ENCODE results near the gene CTIF.

Gene CTIF

DNA sequence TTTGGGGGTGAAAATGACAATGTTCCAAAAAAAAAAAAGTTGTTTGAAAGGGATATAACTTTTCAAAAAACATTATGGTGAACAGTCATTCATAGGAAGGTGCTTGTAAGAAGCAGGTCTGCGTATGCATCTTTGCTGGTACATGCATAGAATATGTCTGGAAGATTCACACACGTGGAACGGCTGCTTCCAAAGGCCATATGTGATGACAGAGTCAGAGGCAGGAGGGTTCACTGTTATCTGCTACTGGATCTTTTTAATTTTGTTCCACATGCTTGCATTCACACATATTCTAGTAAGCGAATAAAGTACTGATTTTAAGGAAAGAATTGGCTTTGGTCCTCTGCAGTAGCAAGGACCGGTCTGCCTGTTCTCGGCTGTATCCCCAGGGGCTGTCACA lies 218.5 kb downstream of the CTIF start:
- no peak for DNase-seq

DNA sequence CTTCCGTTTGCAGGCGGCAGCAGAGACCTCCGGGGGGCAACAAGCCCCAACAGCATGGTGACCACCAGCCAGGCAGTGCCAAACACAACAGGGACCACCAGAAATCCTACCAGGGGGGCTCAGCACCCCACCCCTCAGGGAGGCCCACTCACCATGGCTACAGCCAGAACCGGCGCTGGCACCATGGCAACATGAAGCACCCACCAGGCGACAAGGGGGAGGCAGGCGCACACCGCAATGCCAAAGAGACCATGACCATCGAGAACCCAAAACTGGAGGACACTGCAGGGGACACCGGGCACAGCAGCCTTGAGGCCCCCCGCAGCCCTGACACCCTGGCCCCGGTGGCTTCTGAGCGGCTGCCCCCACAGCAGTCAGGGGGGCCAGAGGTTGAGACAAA lies 219.1 kb downstream of the CTIF start:
- DNase-seq, result no peak

DNA sequence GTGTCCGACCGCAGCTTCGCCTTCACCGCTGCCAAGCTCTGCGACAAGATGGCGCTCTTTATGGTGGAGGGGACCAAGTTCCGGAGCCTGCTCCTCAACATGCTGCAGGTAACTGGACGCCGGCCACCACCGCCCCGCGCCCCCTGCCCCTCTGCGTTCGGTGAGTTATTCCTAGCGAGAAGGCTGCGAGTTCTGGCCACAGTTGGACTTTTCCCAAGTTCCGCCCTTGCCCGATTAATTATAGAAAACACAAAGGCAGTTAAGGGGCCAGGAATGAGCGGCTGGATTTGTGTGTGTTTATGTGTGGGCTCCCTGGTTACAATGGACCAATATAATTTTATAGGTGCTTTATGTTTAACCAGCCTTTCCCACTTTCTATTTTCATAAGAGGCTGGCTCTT lies 222.8 kb downstream of the CTIF start:
- DNase-seq, result no peak

DNA sequence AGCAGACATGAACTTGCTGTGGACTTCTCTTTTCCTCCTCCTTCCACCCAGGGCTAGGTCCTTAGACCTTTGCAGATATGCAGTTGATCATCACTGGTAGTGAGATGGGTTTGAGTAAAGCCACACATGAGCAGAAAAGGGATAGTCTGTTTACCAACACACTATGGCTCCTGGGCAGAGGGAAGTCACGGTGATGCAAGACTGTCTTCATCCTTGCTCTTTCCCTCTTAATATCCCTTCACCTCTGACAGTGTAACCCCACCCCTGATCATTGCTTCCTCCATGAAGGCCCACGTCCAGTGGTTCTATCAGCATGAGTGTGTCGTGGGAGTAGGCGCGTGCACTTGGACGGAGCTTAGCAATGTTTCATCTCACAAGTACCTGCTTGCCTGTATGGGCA lies 223.2 kb downstream of the CTIF start:
- no peak for DNase-seq

DNA sequence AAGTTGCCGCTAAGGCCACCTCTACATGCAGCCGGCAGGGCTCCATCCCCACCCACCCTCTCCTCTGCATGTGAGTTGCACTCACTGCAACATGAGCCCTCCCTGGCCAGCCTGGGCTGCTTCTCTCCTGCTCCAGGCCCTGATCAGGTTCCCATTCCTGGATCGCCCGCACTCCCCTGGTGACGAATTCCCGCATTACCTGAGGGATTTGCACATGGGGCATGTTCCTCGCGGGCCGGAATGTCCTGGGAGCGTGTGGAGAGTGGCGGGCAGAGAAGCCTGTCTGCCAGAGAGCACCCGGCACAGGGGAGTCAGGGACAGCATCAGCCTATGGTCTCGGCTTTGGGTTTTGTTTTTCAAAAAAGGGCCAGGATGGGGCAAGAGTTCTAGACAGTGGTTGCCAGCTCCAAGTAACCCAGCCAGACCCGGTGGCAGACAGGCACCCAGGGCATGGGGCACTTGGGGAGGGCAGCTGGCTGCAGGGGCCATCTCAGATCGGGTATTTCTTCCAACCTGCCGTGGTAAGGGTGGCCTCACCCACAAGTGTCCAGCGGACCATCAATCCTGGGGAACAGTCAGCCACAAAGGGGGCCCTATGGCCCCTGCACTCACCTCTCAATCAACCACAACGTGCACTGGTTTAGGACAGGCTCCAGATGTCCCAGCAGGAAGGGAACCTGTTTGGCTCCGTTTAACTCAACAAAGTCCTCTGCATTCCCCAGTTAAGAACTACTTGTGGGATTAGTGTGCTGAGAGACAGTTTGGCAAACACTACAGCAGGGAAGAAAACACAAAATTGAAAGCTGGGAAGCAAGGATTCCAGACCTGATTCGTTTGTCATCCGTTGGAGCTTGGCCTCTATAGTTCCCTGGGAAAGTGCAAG lies 224.2 kb downstream of the CTIF start:
- no peak for DNase-seq

DNA sequence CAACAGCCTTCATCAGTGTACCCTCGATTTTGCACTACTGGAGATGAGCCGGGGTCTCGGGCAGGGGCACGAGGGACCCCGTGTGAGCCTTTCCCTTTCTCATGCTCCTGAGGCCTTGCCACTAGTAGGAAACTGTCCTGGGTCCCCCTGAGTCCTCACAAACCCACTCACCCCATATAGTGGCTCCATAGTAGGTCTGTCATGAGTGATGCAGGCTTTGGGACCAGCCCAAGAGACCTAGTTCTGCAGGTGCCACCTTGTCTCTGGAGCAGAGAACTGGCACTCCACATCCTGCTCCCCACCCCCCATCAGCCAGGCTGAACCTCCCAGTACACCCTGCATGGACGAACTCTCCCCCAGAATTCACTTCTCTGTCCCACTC lies 224.9 kb downstream of the CTIF start:
- DNase-seq, result no peak

DNA sequence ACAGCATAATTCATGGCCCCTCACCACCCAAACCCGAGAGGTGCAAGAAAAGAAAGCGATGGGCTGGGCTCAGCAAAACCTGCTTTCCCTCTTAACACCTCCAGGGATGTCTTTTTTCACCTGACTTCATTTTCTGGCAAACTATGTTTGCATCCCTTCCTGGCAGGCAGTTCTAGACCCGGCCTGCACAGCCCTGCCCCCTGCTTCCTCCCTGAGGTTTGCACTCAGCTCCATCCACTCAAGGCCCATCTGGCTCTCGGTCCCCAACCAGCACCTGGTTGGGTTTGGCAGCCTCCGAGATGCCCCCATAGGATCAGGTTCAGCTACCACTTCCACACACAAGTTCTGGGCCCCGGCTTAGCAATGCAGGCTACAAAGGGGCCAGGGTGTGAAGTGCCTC lies 226.2 kb downstream of the CTIF start:
- DNase-seq, result no peak

DNA sequence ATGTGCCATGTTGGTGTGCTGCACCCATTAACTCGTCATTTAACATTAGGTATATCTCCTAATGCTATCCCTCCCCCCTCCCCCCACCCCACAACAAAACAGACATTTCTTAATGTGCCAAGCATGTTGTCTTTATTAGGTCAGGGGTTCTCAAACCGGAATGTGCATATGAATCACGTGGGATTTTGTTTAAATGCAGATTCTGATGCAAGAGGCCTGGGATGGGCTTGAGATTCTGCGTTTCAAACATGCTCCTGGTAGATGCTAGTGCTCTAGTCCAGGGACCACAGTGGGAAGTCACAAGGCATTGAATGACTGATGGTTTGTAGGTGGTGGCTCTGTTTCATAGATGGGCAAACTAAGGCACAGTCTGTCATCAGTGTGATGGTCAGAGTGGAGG lies 227.2 kb downstream of the CTIF start:
- DNase-seq, result peak; percentile 47

DNA sequence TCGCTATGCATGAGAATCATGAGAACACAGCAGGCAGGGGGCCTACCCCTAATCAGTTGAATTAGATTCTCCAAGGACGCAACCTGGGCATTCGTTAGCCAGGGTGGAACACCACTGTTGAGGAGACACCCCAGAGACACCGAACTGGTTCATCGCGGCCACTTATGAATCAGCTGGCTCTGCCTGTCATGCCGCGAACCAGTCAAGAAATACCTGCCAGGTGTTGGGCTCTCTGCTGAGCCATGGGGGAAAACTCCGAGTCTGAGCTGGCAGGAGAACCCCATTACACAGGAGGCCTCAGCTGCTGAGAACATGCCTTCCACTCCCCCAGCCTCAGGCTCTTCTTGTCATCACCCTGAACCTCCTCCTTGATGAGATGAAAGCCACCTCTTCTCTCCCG lies 227.7 kb downstream of the CTIF start:
- no peak for DNase-seq

DNA sequence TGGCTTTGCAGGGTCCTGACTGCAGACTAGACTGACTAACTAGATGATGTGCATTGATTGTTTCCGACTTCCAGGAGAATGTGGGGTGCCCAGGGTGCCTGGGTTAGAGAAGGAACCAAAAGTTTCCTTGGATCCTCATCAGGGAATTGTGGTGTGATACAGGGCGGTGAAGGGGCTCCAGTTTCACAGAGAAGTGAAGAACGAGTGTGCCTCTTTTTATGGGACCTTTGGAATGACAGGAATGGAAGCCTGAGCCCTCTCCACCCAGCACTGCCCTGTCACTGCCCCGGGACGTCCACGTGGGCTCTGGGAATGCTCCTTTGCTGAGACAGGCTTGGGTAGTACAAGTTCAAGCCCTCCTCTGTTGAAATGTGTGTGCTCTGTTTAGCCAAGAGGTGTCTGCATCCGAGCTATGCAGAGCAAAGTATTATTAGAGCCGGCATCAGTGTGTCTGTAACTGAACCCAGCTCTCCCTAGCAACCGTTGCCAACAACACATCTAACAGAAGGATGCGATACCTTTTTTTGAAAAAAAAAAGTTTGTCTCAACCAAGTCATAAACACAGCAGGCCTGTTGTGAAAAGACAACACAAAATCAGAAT lies 228.4 kb downstream of the CTIF start:
- DNase-seq, result peak; percentile 25

DNA sequence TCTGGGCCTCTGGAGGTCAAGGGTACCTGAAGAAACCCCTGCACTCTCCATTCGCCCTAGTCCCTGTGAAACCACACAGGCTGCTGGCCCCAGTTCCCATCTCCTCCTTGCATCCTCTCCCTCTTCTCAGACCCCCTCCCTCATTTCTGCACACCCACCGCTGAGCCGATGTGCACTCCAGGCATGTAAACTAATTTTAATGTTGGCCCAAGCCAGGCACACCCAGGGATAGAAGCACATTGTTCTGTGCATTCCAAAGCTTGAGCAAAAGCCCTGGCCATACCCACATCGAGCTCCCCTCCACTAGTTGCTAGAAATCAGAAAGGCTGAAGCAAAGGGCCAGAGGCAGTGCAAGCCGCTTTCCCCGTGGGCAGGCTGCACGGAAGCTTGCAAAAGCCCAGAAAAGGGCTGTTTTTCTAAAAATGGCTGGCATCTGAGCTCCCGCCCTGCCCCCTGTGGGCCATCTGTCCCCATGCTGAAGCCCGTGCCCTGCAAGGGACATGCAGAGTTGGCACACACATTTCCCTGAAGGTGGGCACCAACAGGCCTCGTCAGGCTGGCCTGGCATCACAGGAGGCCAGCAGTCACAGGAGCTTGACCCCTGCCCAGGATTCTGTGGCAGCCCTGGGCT lies 230.3 kb downstream of the CTIF start:
- DNase-seq, result no peak

DNA sequence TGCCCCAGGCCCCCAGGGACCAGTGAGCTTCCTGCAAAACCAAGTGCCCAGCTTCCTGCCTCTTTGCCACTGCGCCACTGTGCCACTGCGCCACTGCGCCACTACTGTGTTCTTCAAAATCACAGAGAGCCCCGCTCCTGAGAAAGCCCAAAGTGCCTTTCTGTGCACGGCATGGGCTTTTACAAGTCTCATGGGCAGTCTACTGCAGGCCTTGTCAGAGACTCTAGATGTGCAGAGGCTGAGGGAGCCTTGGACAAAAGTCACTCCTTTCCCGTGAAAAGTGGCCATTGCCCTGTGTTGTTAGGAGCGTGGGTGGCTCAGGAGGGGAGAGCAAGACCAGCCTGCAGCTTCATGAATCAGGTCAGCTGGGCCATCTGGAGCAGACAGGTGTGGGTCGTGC lies 231.4 kb downstream of the CTIF start:
- no peak for DNase-seq

DNA sequence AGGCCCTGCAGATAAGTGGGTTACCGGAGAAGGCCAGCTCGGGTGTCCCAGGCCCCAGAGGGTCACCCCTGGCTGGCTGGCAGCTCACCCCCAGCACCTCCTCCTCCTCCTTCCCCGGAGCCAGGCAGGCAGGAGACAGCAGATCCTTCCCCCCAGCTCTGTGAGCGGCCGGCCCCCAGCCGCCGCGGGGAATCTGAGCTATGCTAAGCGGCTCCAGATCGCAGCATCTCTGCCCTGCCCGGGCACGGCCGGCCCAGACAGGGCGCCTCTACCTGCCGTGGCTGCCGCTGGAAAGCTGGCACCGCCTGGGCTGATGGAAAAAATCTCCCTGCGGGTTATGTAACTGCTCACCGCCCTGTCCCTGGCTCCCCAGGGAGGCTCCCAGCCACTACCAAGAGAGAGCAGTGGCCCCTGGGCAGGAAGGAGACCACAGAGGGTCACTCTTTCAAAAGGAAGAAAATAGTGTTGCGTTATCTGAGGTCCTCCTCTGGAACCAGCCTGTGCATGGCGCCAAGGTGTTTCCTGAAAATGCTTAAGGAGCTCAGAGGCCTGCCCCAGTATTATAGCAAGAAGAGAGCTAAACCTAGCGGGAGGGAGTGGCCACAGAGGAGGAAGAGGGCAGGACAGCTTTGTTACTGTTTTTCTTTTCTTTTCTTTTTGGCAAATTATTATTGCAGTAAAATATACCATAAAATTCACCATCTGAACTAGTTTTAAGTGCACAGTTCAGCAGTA lies 233.0 kb downstream of the CTIF start:
- no peak for DNase-seq

DNA sequence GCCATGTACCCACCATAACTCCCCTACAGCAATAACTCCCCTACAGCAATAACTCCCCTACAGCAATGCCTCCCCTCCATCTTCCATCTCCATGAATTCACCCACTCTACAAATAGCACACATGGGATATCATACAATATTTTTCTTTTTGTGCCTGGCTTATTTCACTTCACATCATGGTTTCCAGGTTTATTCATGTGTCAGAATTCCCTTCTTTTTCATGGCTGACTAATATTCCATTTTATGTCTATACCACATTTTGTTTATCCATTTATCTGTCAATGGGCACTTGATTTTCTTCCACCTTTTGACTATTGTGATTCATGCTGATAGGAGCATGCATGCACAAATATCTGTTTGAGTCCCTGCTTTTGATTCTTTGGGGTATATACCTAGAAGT lies 233.6 kb downstream of the CTIF start:
- DNase-seq, result no peak

DNA sequence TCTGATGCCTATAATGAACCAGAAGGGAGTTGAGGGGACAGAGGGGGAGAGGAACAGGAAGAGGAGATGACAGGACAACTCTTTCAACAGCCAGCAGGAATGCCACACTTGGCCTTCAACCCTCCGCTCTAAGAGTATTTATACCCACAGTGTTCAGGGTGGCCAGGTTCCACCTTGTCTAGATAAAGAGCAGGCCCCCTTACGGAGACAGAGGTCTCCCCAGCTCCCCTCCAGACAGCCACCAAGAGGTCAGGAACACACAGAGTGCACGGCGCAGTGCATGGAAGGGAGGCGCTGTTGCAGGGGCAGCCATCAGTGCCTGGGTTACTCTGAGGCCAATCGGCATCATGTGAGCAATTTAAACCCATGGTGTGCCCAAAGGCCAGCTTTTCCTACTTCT lies 235.0 kb downstream of the CTIF start:
- DNase-seq, result no peak

DNA sequence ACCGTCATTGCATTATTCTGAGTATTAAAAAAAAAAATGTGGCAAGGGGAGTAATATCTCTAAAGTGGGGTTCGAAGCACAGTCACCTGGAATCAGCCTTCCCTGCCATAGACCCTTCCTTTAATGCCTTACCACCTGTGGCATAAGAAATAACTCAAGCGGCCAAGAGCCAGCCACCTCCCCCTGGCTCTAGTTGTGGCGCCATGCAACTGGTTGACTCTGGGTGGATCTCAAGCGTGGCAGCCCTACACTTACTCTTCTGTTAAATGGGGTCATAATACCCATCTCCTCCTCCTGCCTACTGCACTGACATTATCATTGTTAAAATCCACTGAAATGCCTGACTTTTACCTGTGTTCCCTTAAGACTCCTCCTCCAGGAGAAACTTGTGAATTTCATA lies 236.1 kb downstream of the CTIF start:
- no peak for DNase-seq

DNA sequence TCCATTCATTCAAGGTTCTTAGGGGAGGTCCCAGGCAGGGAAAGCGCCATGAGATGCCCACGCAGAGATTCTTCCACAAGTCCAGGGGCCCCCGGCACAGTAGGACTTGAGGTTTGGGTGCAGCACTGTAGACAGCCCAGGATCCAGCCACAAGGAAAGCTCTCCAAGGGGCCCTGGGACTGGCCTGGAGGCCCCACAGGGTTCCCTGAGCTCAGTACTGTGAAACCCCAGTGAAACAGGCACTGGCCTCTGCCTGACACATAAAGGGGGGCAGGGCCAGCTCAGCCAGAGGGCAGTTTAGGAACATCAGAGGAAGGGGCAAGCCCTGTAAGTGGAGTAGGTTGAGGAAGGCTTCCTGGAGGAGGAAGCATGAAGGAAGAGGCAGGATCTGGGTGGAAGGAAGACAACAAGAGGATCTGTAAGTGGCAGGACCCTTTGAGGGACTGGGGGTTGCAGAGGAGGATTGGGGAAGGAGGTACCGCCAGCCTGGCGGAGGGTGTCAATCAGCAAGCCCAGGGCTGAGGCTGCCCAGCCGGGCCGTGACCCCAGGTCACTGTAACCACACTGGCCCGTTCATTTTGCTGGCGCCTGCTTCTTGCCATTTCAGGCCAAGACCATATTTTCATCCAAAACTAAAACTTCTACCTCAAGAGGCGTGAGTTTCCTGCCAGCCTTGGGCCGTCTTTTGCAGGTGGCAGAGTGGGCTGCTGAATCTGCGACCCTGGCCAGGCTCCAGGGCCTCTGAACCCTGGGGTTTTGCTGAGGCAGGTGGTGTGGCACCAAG lies 236.7 kb downstream of the CTIF start:
- DNase-seq, result no peak

DNA sequence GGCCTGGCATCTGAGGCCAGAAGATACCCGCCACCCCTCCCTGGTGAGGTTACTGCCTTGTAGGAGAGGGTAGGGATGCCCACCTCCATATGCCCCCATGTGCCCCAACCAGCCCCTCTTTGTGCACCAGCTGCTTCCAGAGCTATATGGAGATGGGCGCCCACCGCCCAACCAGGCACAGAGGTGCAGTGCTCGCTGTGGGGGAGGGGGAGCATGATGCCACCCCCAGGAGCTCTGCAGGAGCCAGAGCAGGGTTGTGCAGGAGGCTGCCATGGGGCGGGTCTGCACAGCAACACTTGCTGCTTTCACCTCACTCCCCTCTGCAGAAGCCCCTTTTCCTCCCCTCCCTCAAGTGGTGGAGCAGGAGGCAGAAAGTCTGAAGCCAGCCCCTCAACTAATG lies 237.3 kb downstream of the CTIF start:
- DNase-seq, result no peak

DNA sequence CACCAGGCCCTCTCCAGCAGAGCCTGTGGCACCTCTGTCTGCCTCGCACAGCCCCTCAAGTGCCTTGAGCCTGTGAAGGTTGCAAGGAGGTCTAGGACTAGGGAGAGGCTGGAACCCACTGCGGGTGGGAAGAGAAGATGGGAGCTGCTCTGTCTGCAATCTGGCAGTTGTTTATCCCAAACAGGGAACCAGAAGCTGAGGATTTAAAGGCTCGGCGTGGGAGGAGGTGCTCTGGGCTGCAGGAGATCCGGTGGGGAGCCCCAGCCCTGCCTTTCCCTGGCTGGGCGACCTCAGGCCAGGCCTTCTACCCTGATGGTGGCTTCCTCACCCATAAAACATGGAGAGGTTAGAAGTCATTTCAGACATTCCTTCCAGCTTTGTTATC lies 237.8 kb downstream of the CTIF start:
- no peak for DNase-seq

DNA sequence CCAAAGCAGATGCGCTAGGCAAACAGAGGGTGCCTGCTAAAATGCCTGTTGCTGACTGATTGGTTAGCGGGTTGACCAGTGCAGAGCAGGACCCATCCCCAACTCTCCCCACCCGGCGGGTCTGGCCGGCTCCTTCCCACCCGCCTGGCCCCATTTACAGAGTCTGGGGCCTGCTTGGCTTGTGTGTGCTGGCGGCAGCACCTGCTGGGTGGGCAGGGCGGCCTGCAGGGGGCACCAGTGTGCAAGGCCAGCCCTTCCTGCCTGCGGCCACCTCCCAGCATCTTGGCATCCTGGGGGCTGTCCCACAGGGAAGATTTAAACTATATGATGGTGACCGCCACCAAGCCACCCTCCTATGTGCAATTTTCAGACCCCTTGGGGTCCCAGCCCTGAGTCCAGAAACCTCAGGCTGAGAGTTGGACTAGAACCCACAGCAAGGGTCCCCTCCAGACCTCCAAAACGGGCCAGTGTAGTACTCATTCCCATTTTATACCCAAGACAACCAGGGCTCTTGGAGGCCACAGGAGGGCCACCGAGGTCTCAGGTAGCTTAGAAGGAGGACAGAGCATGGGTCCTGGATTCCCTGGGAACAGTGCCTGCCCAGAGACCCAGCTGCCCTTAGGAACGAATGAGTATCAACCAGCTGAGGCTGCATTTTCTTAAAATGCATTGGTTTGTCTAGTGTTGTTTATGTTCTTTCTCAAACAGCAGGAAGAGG lies 238.4 kb downstream of the CTIF start:
- peak; percentile 42 for DNase-seq

DNA sequence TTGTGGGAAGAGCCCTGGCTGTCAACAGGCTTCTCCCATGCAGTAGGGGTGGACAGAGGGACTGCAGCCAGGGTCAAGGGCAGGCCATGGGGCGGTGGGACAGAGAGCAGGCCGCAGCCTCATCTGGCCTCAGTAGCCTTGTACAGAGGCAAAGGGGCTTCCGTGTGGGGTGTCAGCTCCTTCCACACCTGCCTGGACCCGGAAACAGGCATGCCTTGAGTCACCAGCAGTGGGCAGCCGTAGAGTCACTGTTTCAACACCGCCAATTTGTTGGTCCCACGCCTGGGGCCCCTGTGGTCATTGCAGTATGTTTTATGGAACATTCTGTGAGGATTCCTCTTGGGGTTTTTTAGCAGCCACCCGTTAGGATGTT lies 238.9 kb downstream of the CTIF start:
- no peak for DNase-seq

All from fibroblast of skin of abdomen (primary cell).